HG02610 (cell line): ENCODE data around the gene CNN1.

ENCODE experiments used
- ATAC-seq: cut with Tn5 transposase; IDR thresholded peaks from one replicate; pipeline ENCODE4 v1.9.1; 2021; ENCODE audit warnings: mild to moderate bottlenecking, moderate library complexity; ENCODE audit not compliant: unreplicated experiment

CNN1 gene

GRCh38 chr19:11538232-11539036, at the start of gene CNN1:
TSS of gene CNN1 (plus strand) at chr19:11538851. CDS start at chr19:11538928, 77 bp downstream.
- ATAC-seq: no peak

GRCh38 chr19:11489378-11489777, 49.3 kb upstream of the CNN1 start:
- ATAC-seq: no peak

- ATAC-seq: no peak
Measured at GRCh38 chr19:11494634-11495285, 43.9 kb upstream of the CNN1 start.

DNA sequence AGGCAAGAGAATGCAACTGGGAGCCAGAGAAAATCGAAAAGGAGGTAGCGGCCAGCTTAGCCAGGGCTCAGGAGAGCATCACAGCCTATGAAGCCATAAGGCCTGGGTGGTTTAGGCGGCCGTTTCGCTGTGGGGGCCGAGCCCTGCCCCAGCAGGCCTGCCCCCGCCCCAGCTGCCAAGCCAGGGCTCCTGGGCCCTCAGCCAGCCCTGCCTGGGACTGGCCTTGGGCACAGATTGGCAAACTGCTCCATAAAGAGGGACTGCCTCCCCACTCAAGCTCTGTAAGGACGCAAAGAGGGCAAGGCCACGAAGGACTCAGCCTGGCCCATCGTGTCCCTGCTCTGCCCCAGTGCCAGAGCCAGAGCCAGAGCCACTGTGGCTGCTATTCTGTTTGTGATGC, 43.2 kb upstream of the CNN1 start:
- ATAC-seq: no peak

- ATAC-seq: no peak
Measured at GRCh38 chr19:11495885-11496284, 42.8 kb upstream of the CNN1 start.

- no peak for ATAC-seq
Measured at GRCh38 chr19:11496391-11497163, 42.1 kb upstream of the CNN1 start.

GRCh38 chr19:11499220-11499726, 39.4 kb upstream of the CNN1 start:
- no peak for ATAC-seq

GRCh38 chr19:11499890-11500420, 38.7 kb upstream of the CNN1 start:
- ATAC-seq: no peak

- no peak for ATAC-seq
Measured at GRCh38 chr19:11504502-11505031, 34.1 kb upstream of the CNN1 start.

- peak; percentile 84 for ATAC-seq
Measured at GRCh38 chr19:11505032-11505503, 33.6 kb upstream of the CNN1 start.

DNA sequence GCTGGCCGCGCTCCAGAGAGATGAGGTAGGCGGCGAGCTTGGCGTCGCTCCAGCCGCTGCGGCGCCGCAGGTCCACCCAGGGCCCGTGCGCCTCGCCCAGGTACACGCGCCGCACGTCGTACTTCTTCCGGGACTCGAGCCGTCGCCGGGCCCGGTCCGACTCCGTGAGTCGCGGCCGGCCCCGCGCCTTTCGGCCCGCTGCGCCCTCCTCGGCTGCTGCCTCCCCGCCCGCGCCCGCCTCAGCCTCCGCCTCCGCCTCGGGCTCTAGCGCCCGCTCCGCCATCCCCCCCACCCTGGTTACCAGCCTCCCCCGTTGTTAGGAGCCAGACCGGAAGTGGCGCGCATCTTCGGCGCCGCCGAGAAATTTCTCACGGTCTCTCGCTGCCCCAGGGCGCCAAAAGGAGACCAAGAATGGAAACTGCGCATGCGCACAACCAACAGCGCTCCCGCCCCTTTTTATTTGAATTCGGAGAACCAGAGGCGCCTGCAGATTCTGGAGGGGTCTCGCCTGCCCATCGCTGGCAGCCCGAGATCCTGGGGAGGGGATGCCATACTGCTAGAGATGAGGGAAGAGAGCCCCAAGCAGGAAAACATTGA, 33.0 kb upstream of the CNN1 start, which contains the start of gene ZNF653:
Gene ZNF653 (minus strand): TSS at position 336 of the 597 bp plus-strand sequence. CDS start 53 bp downstream, at position 283.
- peak; percentile 50 for ATAC-seq

GRCh38 chr19:11506101-11506555, 32.5 kb upstream of the CNN1 start:
- ATAC-seq: peak; percentile 21

- no peak for ATAC-seq
Measured at GRCh38 chr19:11506967-11507366, 31.7 kb upstream of the CNN1 start.

GRCh38 chr19:11507370-11508078, 31.1 kb upstream of the CNN1 start:
- ATAC-seq: no peak

DNA sequence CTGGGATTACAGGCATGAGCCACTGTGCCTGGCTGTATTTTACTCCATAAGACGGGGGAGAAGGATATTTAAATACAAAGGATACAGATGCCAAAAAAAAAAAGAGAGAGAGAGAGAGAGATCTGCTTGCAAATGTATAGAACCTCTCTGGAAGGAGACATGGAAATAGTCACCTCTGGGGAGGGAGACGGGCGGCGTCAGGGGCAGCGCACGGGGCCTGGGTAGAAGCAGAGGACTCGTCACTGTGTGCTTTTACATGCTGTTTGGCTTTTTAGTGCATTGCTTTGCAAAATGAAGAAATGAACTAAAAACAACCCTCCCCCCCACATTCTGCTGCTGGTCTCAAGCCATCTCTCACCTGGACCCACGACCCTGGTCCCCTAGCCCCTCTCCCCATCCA, 28.2 kb upstream of the CNN1 start:
- no peak for ATAC-seq

DNA sequence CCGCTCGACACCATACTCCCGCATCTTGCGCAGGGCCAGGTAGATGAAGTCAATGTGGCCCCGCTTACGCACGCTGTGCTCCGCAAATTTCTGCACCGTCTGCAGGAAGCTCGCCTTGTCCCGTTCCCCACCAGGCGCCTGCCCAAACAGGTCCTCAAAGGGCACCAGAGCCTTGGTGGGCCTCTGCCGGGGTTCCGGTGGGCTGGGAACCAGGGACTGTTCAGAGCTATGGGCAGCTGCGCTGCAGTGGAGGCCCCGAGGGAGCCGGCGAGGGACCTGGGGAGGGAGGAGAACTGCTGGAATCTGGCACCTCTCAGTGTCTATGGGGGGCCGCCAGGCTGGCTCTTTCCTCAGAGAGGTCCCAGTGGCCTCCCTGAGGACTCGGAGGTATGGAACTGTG, 24.7 kb upstream of the CNN1 start:
- ATAC-seq: no peak

DNA sequence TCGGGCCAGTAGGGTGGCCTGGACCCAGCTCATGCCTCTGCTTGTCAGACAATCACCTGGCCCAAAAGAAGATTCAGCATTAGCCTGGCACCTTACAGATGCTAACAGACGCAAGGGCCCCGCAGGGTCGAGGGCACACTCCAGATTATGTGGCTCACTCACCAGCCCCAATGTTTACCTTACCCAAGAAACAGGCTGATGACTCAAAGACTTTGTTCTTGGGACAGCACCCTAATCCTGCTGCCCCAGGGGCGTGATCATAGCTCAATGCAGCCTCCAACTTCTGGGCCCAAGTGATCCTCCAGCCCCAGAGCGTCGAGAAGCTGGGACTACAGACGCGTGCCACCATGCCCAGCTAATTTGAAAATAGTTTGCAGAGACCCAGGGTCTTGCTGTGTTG, 19.5 kb upstream of the CNN1 start:
- no peak for ATAC-seq

- peak; percentile 94 for ATAC-seq
Measured at GRCh38 chr19:11528551-11529341, 9.9 kb upstream of the CNN1 start, which contains the start of gene ECSIT. TSS of gene ECSIT (minus strand) at chr19:11529134. CDS start at chr19:11519170, 9,964 bp downstream.

GRCh38 chr19:11530432-11530831, 8.2 kb upstream of the CNN1 start:
- ATAC-seq: no peak
